Measurements from ENCODE around the gene RECK.

Gene RECK

GRCh38 chr9:36017278-36017677, 19.4 kb upstream of the RECK start:
- TF ChIP-seq, protein P1, sequence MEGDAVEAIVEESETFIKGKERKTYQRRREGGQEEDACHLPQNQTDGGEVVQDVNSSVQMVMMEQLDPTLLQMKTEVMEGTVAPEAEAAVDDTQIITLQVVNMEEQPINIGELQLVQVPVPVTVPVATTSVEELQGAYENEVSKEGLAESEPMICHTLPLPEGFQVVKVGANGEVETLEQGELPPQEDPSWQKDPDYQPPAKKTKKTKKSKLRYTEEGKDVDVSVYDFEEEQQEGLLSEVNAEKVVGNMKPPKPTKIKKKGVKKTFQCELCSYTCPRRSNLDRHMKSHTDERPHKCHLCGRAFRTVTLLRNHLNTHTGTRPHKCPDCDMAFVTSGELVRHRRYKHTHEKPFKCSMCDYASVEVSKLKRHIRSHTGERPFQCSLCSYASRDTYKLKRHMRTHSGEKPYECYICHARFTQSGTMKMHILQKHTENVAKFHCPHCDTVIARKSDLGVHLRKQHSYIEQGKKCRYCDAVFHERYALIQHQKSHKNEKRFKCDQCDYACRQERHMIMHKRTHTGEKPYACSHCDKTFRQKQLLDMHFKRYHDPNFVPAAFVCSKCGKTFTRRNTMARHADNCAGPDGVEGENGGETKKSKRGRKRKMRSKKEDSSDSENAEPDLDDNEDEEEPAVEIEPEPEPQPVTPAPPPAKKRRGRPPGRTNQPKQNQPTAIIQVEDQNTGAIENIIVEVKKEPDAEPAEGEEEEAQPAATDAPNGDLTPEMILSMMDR (IDR thresholded peaks at IDR 0.05; ENCODE audit: insufficient read depth, low read depth, low read length, missing control alignments), result no peak
- H3K4me3 ChIP-seq (ENCODE audit: low read length), result no peak overlapping the region
- no peak for DNase-seq (ENCODE audit: low read depth)

DNA sequence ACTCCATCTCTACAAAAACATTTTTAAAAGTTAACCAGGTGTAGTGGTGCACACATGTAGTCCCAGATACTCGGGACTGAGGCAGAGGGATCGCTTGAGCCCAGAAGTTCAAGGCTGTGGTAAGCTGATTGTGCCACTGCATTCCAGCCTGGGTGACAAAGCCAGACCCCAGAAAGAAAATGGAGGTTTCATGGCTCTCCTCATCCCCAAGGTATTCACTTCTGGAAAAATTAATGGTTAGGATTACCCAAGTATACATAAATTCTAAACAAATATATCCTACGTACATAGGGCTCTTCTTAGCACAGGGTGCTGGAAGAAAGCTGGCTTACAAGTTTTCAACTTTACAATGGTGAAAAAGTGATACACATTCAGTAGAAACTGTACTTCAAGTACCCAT, 18.6 kb upstream of the RECK start:
- H3K4me3 ChIP-seq (ENCODE audit: low read length), result no peak overlapping the region
- TF ChIP-seq, protein P1 (IDR thresholded peaks at IDR 0.05; ENCODE audit: insufficient read depth, low read depth, low read length, missing control alignments), result no peak
- no peak for DNase-seq (ENCODE audit: low read depth)

DNA sequence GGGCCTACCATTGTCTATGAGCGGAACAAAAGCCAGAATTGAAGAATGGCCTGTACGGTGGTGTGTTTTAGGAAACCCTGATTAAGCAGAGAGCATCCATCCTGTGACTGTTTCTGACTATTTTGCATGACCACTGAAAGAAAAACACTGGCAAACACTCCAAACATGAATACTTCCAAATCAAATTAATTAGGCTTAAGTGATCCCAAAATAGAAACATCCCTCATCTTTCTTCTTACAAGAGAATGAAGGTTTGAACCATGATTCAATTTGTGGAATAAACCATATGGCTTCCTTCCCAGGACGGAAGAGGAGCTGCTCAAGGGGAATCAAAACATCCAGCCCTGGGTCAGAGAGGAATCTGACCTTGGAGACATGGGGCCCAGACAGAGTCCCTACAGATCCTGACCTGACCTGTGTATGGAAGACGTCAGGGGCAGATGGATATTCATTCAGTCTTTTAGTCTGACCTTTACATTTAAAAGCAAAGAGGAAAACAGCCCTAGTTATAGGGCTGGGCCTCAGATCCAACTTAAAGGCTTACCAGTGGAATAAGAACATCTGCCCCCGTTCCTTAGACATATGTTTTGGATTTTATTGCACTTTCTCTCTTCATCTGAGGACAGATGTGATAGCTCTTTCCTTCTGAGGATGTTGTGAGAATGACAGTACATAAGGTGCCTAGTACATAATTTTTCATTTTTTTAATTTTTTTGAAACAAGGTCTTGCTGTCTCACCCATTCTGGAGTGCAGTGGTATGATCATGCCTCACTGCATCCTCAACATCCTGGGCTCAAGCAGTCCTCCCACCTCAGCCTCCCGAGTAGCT, 17.6 kb upstream of the RECK start:
- TF ChIP-seq, protein P1 (IDR thresholded peaks at IDR 0.05; ENCODE audit: insufficient read depth, low read depth, low read length, missing control alignments), result no peak
- no peak for DNase-seq (ENCODE audit: low read depth)
- no peak overlapping the region for H3K4me3 ChIP-seq (ENCODE audit: low read length)

GRCh38 chr9:36021968-36022367, 14.7 kb upstream of the RECK start:
- TF ChIP-seq, protein P1 (IDR thresholded peaks at IDR 0.05; ENCODE audit: insufficient read depth, low read depth, low read length, missing control alignments), result no peak
- H3K4me3 ChIP-seq (ENCODE audit: low read length), result no peak overlapping the region
- DNase-seq (ENCODE audit: low read depth), result no peak

DNA sequence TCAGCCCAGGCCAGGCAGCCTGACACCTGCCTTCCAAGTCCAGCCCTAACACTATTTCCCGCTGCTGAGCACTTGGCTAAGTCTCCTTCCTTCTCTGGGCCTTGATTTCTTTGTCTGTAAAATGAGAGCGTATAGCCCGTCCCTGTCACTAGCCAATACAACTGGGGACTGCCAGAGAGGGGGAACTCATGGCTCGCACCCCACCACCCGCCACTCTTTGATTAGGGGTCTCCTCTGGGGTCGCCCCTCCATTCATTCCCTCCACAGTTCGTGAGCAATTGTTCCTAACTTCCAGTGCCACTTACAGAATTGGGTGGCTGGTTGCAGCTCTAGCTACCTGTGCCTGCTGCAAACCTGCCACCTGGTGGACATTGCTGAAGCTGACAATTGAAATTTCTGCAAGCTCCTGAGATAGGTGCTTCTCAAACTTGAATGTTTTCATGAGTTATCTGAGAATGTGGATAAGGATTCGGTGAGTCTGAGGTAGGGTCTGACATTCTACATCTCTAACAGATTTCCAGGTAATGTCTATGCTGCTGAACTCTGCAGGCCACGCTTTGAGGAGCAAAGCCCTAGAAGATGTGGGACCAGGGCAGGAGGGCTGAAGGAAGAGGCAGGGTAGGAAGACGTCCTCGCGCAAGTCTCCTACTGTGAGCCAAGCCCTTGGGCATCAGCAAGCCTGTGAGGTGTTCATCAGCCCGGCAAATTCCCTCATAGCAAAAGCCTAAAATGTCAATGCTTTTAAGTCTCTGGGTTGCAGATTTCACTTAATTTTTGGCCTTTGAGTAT, 13.3 kb upstream of the RECK start:
- no peak overlapping the region for H3K4me3 ChIP-seq (ENCODE audit: low read length)
- TF ChIP-seq, protein P1 (IDR thresholded peaks at IDR 0.05; ENCODE audit: insufficient read depth, low read depth, low read length, missing control alignments), result peak; percentile 98
- peak; percentile 83 for DNase-seq (ENCODE audit: low read depth)

DNA sequence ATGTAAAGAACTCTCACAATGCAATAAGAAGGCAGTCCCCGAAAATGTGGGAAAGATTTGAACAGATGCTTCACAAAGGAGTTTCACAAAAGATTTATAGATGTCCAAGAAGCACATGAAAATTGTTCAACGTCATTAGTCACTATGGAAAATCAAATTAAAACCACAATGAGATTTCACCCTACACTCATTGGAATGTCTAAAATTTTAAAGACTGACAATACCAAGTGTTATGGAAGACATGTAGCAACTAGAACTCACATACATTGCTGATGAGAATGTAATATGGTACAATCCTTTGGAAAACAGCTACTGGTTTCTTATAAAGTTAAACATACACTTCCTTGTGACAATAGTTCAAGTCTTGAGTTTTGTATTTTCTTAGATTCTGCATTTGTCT, 11.0 kb upstream of the RECK start:
- peak; percentile 66 for DNase-seq (ENCODE audit: low read depth)
- TF ChIP-seq, protein P1 (IDR thresholded peaks at IDR 0.05; ENCODE audit: insufficient read depth, low read depth, low read length, missing control alignments), result no peak
- no peak overlapping the region for H3K4me3 ChIP-seq (ENCODE audit: low read length)

Measured in epithelial cell of esophagus (primary cell).